Smooth muscle cell of trachea (primary cell): ENCODE data around the gene ATP5MK. TPM values are rescaled to one million over a fixed set of nuclear protein-coding genes. Genes with fewer than 3 reads are reported as not detected.

Experiments used
- total RNA-seq: library from RNA; depleted of rRNA; stranded (reverse); fragments of >200 nt; gene quantifications from 2 replicates; pipeline ENCODE4 v1.2.1, GENCODE V29; 2014

Gene ATP5MK
- total RNA-seq: 91.6 and 235 TPM in 2 replicates

GRCh38 chr10:103396067-103396788 lies at the start of gene ATP5MK, which contains the start of gene PDCD11:
Gene ATP5MK, minus strand, starts transcription at chr10:103396475. Its CDS starts 4,018 bp downstream, at chr10:103392457.
Gene PDCD11, plus strand, starts transcription at chr10:103396626. Its CDS starts 1,801 bp downstream, at chr10:103398427.

DNA sequence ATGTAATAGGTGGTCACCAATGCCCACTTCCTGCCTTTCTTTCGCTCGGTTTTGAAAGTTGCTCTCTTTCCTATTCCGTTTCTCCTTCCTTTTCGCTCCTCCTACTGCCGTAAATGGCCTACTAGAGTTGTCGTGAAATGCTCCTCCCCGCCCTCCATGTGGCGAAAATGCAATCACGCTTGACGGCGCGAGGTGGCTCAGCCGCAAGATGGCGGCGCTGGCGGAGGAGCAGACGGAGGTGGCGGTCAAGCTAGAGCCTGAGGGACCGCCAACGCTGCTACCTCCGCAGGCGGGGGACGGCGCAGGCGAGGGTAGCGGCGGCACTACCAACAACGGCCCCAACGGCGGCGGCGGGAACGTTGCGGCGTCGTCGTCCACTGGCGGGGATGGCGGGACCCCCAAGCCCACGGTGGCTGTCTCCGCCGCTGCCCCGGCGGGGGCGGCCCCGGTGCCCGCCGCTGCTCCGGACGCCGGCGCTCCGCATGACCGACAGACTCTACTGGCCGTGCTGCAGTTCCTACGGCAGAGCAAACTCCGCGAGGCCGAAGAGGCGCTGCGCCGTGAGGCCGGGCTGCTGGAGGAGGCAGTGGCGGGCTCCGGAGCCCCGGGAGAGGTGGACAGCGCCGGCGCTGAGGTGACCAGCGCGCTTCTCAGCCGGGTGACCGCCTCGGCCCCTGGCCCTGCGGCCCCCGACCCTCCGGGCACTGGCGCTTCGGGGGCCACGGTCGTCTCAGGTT lies 28.3 kb downstream of the ATP5MK start, which contains the start of gene TAF5:
TSS of gene TAF5 (plus strand) at position 195 of the 737 bp plus-strand sequence. CDS start at position 209, 14 bp downstream.

DNA sequence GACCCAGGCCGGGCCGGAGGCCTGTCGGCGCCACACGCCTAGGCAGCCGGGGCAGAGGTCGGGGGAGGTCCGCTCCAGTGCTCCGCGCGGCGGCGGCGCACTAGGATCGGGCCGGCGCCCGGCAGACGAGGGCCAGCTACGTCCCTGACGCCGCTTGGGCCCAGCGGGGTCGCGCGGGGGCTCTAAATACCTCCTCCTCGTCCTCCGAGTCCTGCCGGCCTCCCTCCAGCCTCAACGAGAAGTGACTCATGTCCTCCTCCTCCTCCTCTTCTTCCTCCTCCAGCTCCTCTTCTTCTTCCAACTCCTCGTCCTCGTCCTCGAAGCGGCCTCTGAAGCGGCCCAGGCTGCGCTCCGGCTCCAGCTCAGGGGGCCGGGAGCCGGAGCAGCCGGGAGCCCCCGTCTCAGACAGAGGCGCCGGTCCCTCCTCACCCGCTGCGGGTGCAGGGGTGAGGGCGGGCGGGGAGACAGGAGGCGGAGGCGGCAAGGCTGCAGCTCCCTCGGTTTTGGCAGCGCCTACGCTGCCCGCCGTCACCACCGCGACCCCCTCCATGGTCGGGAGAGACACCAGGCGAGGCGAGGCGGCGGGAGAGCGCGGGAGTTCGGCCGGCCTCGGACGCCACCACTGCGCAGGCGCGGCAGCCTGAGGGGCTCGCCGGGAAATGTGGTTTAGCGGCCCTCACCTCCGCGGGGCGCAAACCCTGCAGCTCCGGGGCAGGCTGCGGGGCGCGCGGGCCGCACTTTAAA lies 45.6 kb downstream of the ATP5MK start, which contains the start of gene PCGF6:
TSS of gene PCGF6 (minus strand) at position 624 of the 744 bp plus-strand sequence. CDS start at position 550, 74 bp downstream.

Other genes with a start within 250 kb of the ATP5MK start
- gene NT5C2, start 203.2 kb downstream of the ATP5MK start, total RNA-seq: 54.1 and 62.8 TPM in 2 replicates
- under 0.01 and 0.15 TPM in 2 replicates for gene RPEL1, start 150.6 kb downstream of the ATP5MK start, total RNA-seq
- 0.44 and 0.99 TPM in 2 replicates for gene INA, start 119.3 kb downstream of the ATP5MK start, total RNA-seq
- gene PCGF6, start 45.3 kb downstream of the ATP5MK start, total RNA-seq: 9.4 and 14.8 TPM in 2 replicates
- gene TAF5, start 28.5 kb downstream of the ATP5MK start, total RNA-seq: 3.8 and 5.2 TPM in 2 replicates
- 25.5 and 34.6 TPM in 2 replicates for gene PDCD11, start 151 bp upstream of the ATP5MK start, total RNA-seq
- 23.3 and 51.3 TPM in 2 replicates for gene CALHM2, start 55.9 kb upstream of the ATP5MK start, total RNA-seq
- not detected in 2 replicates for gene CALHM1, start 62.4 kb upstream of the ATP5MK start, total RNA-seq
- gene CALHM3, start 82.8 kb upstream of the ATP5MK start, total RNA-seq: 0.15 TPM in 1 of 2 replicates, not detected in the other
- gene NEURL1, start 97.2 kb upstream of the ATP5MK start, total RNA-seq: under 0.01 and 0.17 TPM in 2 replicates